AG09309 (cell line): Measurements from ENCODE around the gene RAPGEF5.

Source experiments
- DNase-seq: peaks from one replicate; pipeline ENCODE4 v3.0.0-alpha.2; 2010; ENCODE audit warnings: low read depth
- H3K4me3 ChIP-seq: 2 replicates; pipeline ENCODE4 v1.5.1; 2011; ENCODE audit warnings: mild to moderate bottlenecking, low read depth, low read length, moderate library complexity; ENCODE audit not compliant: control insufficient read depth
- TF ChIP-seq, protein P1 (sequence below): IDR thresholded peaks from 2 replicates; pipeline ENCODE4 v1.5.1; 2011; ENCODE audit warnings: mild to moderate bottlenecking, low read depth, low read length, inconsistent platforms; ENCODE audit not compliant: insufficient read depth, control insufficient read depth; ENCODE audit errors: missing control alignments

Gene RAPGEF5

DNA sequence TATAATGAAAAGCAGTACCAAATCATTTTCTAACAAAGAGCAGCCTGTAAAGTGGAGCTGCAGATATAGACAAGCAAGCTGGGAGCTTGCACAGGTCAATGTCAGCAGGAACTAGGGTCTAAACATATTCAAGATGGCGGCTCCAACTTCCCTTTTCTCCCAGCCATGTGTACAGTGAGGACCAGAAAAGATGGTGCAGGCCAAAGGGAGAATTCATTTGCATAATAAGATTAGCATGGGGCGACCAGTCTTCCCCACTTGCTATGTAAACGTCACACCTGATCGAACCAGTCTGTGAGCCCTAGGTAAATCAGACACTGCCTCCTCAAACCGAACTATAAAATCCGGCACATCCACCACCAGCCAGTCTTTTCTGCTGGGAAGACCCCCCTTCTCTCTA, 4.4 kb upstream of the RAPGEF5 start:
- TF ChIP-seq, protein P1, sequence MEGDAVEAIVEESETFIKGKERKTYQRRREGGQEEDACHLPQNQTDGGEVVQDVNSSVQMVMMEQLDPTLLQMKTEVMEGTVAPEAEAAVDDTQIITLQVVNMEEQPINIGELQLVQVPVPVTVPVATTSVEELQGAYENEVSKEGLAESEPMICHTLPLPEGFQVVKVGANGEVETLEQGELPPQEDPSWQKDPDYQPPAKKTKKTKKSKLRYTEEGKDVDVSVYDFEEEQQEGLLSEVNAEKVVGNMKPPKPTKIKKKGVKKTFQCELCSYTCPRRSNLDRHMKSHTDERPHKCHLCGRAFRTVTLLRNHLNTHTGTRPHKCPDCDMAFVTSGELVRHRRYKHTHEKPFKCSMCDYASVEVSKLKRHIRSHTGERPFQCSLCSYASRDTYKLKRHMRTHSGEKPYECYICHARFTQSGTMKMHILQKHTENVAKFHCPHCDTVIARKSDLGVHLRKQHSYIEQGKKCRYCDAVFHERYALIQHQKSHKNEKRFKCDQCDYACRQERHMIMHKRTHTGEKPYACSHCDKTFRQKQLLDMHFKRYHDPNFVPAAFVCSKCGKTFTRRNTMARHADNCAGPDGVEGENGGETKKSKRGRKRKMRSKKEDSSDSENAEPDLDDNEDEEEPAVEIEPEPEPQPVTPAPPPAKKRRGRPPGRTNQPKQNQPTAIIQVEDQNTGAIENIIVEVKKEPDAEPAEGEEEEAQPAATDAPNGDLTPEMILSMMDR = no peak
- H3K4me3 ChIP-seq = no peak overlapping the region
- DNase-seq = no peak

DNA sequence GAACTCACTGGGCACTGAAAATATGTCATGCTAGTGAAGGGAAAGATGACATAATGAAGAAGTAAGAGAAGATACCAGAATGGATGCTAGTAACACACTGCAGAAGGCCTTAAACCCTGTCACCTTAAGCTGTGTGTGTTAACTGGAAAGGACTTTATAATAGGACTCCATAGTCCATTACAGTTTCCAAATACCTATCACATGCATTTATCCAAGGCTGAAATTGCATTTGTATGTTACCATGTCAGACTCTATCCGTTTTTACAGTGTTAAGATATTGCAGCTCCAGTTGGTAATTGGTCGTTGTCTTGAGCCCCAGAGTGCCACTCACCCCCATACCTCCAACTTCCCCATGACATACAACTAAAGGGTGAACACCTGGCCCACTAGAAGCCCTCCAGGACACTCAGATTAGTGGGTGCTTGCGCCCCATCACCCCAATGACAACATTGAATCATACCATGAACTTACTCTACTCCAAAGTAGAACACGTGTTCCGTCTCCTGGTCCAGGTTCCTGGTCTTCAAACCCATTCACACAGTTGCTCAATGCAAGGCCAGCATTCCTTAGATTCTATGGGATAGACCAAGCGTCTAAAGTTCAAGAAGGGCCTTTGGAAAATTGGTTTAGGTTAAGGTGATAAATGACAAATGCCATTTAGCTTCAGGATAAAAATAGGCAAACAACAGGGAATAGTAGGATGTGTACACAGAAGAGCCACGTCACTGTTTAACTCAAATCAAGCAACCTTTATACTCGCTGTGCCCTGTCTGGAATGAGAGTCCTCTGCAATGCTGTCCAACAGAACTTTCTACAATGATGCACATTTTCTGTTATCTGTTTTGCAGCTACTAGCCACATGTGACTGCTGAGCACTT, 2.1 kb upstream of the RAPGEF5 start:
- TF ChIP-seq, protein P1 = no peak
- no peak for DNase-seq
- no peak overlapping the region for H3K4me3 ChIP-seq

DNA sequence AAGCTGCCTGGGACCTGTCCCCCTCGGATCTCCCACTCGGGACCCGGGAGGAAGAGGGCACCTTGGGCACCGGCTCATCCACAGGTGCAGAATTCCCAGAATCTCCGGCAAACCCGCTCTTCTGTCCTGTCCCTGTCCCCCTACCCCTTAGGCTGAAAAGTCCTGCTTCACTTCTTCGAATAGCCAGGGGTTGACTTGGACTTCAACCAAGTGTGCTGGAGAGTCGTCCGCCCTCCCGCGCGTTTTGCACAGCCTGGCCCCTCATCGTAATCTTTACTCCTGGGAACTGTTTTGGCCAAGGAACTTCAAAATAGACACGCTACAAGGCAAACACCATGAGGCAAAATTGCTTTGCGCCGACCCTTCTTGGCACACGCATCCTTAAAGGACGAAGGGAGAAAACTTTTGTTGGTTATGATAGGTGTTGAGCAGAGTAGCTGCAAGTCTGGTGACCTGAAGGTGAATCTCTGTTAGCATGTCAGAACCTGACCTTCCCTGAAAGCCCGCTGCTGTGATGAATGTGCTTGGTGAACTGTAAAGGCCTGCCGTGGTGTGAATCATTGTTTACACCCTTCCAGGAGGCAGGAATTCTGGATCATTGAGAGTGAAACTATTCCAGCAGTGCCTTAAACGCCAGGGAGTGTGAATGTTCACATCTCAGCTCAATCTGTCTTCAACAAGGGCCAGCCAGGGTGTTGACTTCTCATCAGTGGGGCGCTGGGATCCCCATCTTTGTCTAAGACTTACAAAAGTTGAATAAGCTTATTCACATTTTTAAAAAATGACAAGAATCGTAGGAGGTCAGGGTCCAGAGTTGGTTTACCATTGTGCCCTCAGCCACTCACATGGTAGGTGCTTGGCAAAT, 589 bp upstream of the RAPGEF5 start:
- no peak for DNase-seq
- H3K4me3 ChIP-seq = peak overlapping the region; percentile 22

DNA sequence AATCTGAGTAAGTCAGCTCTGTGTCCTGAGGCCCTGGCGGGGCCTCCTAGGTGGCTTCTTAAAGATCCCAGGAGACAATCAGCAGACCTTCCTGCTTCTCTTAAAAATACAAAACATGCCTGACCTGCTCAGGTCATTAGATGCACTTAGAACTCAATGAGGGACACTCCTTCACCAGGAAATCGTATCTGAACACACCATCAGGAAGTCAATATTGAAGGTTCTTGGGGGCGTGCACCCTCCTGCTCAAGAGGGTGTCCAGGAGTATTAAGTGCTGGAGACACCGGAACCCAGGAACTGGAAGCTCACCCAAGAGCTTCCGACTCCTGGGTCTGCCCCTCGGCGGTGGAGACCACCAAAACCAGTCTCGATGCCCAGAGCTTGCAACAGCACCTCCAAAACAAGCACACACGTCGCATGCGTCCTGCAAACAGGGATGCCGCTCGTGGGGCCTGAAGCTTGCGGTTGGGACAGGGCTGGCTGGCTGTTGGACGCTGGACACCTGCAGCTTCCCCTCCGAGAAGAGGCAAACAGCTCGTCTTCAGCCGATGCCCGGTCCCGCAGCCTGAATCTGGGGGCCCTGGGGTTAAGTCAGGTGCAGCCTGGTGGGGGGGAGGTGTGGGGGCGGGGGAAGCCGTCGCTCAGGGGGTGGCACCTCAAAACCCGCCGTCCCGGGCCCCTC, 803 bp downstream of the RAPGEF5 start:
- TF ChIP-seq, protein P1 = no peak
- peak overlapping the region; percentile 31 for H3K4me3 ChIP-seq
- no peak for DNase-seq

More for the DNA sequence above, 589 bp upstream of the RAPGEF5 start:
- TF ChIP-seq, protein P1 = no peak

DNA sequence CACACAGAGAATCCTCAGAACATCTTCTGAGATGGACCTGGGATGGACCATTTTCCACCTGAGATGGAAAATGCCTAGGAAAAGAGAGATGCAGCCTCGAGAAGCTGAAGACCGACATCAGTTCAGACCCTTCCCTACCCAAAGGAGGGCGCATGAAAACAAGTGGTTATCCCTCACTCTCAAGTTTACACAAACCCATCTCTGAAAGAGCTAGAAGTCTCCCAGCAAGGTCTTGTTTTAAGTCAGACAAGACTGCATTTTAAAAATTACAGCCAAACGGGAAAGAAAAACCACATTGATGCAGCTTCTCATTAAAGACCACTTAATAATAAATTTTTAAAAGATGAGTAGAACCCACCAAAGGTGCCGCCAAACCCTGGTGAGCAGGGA, 1.3 kb downstream of the RAPGEF5 start:
- TF ChIP-seq, protein P1 = no peak
- DNase-seq = no peak
- no peak overlapping the region for H3K4me3 ChIP-seq

DNA sequence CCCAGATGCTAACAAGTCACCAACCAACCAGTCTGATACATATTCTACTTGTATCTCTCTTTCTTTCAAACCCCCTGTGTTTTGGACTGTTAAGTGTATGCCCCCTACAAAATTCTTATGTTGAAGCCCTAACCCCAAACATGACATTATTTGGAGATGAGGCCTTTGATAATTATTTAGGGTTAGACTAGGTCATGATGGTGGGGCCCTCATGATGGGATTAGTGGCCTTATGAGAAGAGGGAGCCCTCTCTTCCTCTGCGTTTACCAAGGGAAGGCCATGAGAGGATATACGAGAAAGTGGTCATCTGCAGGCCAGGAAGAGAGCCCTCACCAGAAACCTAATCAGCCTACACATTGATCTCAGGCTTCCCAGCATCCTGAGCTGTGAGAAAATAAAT, 2.5 kb downstream of the RAPGEF5 start:
- no peak overlapping the region for H3K4me3 ChIP-seq
- TF ChIP-seq, protein P1 = no peak
- no peak for DNase-seq
